HEK293 (cell line): ENCODE results near the gene ABCA1.
"Not testable (repeated sequence)": the region's sequence is repeated elsewhere in the genome, so short reads cannot be mapped to it uniquely, and the experiment has no call there.

Experiments
- CTCF ChIA-PET: fragments of 350-600 bp; formaldehyde crosslinking; extraction: SDS; loops from one replicate; lab custom pipeline; 2021; ENCODE audit warnings: antibody characterized with exemption; lab: Yijun Ruan, JAX
- POLR2A ChIA-PET: fragments of 300-600 bp; formaldehyde crosslinking; extraction: SDS; loops from one replicate; lab custom pipeline; 2020; ENCODE audit warnings: antibody characterized with exemption, inconsistent platforms; lab: Yijun Ruan, JAX
- H3K27ac ChIP-seq: fragments of 200-500 bp; sonication (Bioruptor generic); 2 replicates; pipeline ENCODE4 v1.5.1; 2014; ENCODE audit warnings: low read depth, low read length, control low read depth, inconsistent platforms; ENCODE audit errors: extremely low read depth
- H3K36me3 ChIP-seq, 2 experiments: fragments of 200-500 bp in 1 of 2; sonication (Bioruptor generic) in 1 of 2; 1 replicate in 1 of 2; 2 replicates in 1 of 2; pipeline ENCODE4 v1.5.1; 2014 to 2017; ENCODE audit warnings: inconsistent platforms in 2 of 2, low read length in 2 of 2; ENCODE audit not compliant: control insufficient read depth in 2 of 2, insufficient read depth in 1 of 2
- H3K4me1 ChIP-seq: fragments of 200-500 bp; sonication (Bioruptor generic); 2 replicates; pipeline ENCODE4 v1.5.1; 2014; ENCODE audit warnings: mild to moderate bottlenecking, low read length, inconsistent platforms; ENCODE audit not compliant: control insufficient read depth, insufficient read depth
- H3K4me3 ChIP-seq: 2 replicates; pipeline ENCODE4 v1.5.1; 2011; ENCODE audit warnings: low read depth, mild to moderate bottlenecking, control low read depth, low read length, moderate library complexity
- H3K9me3 ChIP-seq: fragments of 200-500 bp; sonication (Bioruptor generic); 2 replicates; pipeline ENCODE4 v1.5.1; 2014; ENCODE audit warnings: low read depth, low read length, inconsistent platforms; ENCODE audit not compliant: control insufficient read depth, insufficient read depth
- BCL11A ChIP-seq: fragments of 450-650 bp; formaldehyde crosslinking; IDR thresholded peaks from 2 replicates; pipeline ENCODE4 v1.5.1; 2016; ENCODE audit warnings: low read depth, missing biosample characterization, missing genetic modification characterization
- FEZF1 ChIP-seq: fragments of 450-650 bp; formaldehyde crosslinking; IDR thresholded peaks from 2 replicates; pipeline ENCODE4 v1.5.1; 2016; ENCODE audit warnings: missing biosample characterization, missing genetic modification characterization
- GFI1B ChIP-seq: fragments of 450-650 bp; formaldehyde crosslinking; IDR thresholded peaks from 2 replicates; pipeline ENCODE4 v1.5.1; 2016; ENCODE audit warnings: missing biosample characterization, missing genetic modification characterization
- HOXA7 ChIP-seq: sonication (generic); formaldehyde crosslinking; IDR thresholded peaks from 2 replicates; pipeline ENCODE4 v1.8.1; 2022; ENCODE audit warnings: missing genetic modification reagents, borderline replicate concordance
- OVOL3 ChIP-seq: fragments of 450-650 bp; formaldehyde crosslinking; IDR thresholded peaks from 2 replicates; pipeline ENCODE4 v1.5.1; 2016; ENCODE audit warnings: missing biosample characterization, missing genetic modification characterization
- SP3 ChIP-seq: fragments of 450-650 bp; formaldehyde crosslinking; IDR thresholded peaks from 2 replicates; pipeline ENCODE4 v1.5.1; 2016; ENCODE audit warnings: missing biosample characterization, missing genetic modification characterization
- ZEB2 ChIP-seq: fragments of 450-650 bp; formaldehyde crosslinking; IDR thresholded peaks from 2 replicates; pipeline ENCODE4 v1.5.1; 2016; ENCODE audit warnings: missing biosample characterization, missing genetic modification characterization
- ZFP37 ChIP-seq: fragments of 450-650 bp; formaldehyde crosslinking; IDR thresholded peaks from 2 replicates; pipeline ENCODE4 v1.5.1; 2016; ENCODE audit warnings: missing biosample characterization, missing genetic modification characterization
- ZIC2 ChIP-seq: fragments of 450-650 bp; formaldehyde crosslinking; IDR thresholded peaks from 2 replicates; pipeline ENCODE4 v1.5.1; 2016; ENCODE audit warnings: missing biosample characterization, missing genetic modification characterization
- ZNF133 ChIP-seq: fragments of 450-650 bp; formaldehyde crosslinking; IDR thresholded peaks from 2 replicates; pipeline ENCODE4 v1.5.1; 2016; ENCODE audit warnings: missing biosample characterization, missing genetic modification characterization
- ZNF146 ChIP-seq: fragments of 450-650 bp; formaldehyde crosslinking; IDR thresholded peaks from 2 replicates; pipeline ENCODE4 v1.5.1; 2016; ENCODE audit warnings: missing biosample characterization, missing genetic modification characterization
- ZNF202 ChIP-seq: fragments of 450-650 bp; formaldehyde crosslinking; IDR thresholded peaks from 2 replicates; pipeline ENCODE4 v1.5.1; 2016; ENCODE audit warnings: missing biosample characterization, missing genetic modification characterization, borderline replicate concordance
- ZNF239 ChIP-seq: fragments of 450-650 bp; formaldehyde crosslinking; IDR thresholded peaks from 2 replicates; pipeline ENCODE4 v1.5.1; 2016; ENCODE audit warnings: missing biosample characterization, missing genetic modification characterization
- ZNF548 ChIP-seq: fragments of 450-650 bp; formaldehyde crosslinking; IDR thresholded peaks from 2 replicates; pipeline ENCODE4 v1.5.1; 2016; ENCODE audit warnings: missing biosample characterization, missing genetic modification characterization
- ZNF677 ChIP-seq: fragments of 450-650 bp; IDR thresholded peaks from 2 replicates; pipeline ENCODE4 v1.5.0; 2018; ENCODE audit warnings: missing biosample characterization, mild to moderate bottlenecking, missing genetic modification characterization, moderate library complexity
- ZNF777 ChIP-seq: fragments of 450-650 bp; formaldehyde crosslinking; IDR thresholded peaks from 2 replicates; pipeline ENCODE4 v1.5.1; 2017; ENCODE audit warnings: missing biosample characterization, missing genetic modification characterization, borderline replicate concordance
- ZNF792 ChIP-seq: fragments of 450-650 bp; formaldehyde crosslinking; IDR thresholded peaks from 2 replicates; pipeline ENCODE4 v1.5.1; 2016; ENCODE audit warnings: missing biosample characterization, missing genetic modification characterization
- ZSCAN16 ChIP-seq: fragments of 450-650 bp; formaldehyde crosslinking; IDR thresholded peaks from 2 replicates; pipeline ENCODE4 v1.5.1; 2016; ENCODE audit warnings: missing biosample characterization, missing genetic modification characterization
- TF ChIP-seq, protein P1 (sequence below): fragments of 450-650 bp; formaldehyde crosslinking; IDR thresholded peaks from 2 replicates; pipeline ENCODE4 v1.5.1; 2017; ENCODE audit warnings: missing biosample characterization, missing genetic modification characterization
- TF ChIP-seq, protein P2 (sequence below): fragments of 450-650 bp; IDR thresholded peaks from 2 replicates; pipeline ENCODE4 v1.5.1; 2018; ENCODE audit warnings: missing biosample characterization, mild to moderate bottlenecking, missing genetic modification characterization
- TF ChIP-seq, protein P3 (sequence below): fragments of 450-650 bp; formaldehyde crosslinking; IDR thresholded peaks from 2 replicates; pipeline ENCODE4 v1.5.1; 2016; ENCODE audit warnings: missing biosample characterization, missing genetic modification characterization
- TF ChIP-seq, protein P4 (sequence below): fragments of 450-650 bp; IDR thresholded peaks from 2 replicates; pipeline ENCODE4 v1.5.1; 2018; ENCODE audit warnings: missing biosample characterization, missing genetic modification characterization
- TF ChIP-seq, protein P5 (sequence below): fragments of 450-650 bp; formaldehyde crosslinking; IDR thresholded peaks from 2 replicates; pipeline ENCODE4 v1.5.1; 2016; ENCODE audit warnings: missing biosample characterization, missing genetic modification characterization

The ABCA1 gene

DNA sequence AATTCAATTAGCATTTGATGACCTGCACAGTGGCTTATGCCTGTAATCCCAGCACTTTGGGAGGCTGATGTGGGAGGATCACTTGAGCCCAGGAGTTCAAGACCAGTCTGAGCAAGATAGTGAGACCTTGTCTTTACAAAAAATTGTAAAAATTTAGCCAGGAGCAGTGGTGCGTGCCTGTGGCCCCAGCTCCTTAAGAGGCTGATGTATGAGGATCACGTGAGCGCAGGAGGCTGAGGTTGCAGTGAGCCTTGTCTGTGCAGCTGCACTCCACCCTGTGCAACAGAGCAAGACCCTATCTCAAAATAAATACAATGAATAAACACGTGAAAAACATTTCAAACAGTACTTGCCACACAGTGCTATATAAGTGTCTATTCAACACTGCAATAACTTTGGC, 4.2 kb downstream of the ABCA1 start (continued):
- TF ChIP-seq, protein P1, sequence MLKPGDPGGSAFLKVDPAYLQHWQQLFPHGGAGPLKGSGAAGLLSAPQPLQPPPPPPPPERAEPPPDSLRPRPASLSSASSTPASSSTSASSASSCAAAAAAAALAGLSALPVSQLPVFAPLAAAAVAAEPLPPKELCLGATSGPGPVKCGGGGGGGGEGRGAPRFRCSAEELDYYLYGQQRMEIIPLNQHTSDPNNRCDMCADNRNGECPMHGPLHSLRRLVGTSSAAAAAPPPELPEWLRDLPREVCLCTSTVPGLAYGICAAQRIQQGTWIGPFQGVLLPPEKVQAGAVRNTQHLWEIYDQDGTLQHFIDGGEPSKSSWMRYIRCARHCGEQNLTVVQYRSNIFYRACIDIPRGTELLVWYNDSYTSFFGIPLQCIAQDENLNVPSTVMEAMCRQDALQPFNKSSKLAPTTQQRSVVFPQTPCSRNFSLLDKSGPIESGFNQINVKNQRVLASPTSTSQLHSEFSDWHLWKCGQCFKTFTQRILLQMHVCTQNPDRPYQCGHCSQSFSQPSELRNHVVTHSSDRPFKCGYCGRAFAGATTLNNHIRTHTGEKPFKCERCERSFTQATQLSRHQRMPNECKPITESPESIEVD (tag by site-specific recombination), result no peak
- TF ChIP-seq ZNF548 (no peak), ZFP37 (tag by site-specific recombination) (no peak), GFI1B (tag by site-specific recombination) (no peak), ZNF146 (no peak), ZNF792 (tag by site-specific recombination) (no peak), HOXA7 (no peak), FEZF1 (no peak), ZNF677 (tag by site-specific recombination) (no peak)

DNA sequence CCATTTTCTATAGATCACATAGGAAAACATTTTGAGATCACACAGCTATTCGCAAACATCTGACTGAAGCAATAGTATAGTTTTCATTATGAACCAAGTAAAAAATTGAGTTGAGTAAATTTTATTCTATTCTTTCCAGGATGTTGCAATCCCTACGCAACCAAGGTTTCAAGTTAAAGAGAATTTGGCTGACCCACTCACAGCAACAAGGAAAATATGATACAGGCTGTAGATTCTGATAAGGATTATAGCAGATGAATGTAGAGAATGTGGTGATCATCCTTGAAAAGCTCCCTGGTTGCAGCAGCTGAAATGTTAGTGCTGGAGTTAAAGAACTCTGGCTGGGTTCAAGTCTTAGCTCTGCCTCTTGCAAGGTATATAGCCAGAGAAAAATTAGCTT, 4.7 kb downstream of the ABCA1 start:
- ChIA-PET POLR2A (interaction anchor here (0.6 kb wide), 1 partner anchor 127 kb away, joined by 5 read pairs; no protein-coding TSS in a partner anchor), CTCF (interaction anchor here (0.7 to 2.6 kb wide), 5 partner anchors 8 to 240 kb away, joined by 3 to 11 read pairs (median 3); no protein-coding TSS in a partner anchor)
- no peak overlapping the region for H3K4me3 ChIP-seq
- H3K36me3 ChIP-seq, result no peaks in the 10 kb centered on the region
- H3K27ac ChIP-seq, result no peak overlapping the region
- no peaks in the 10 kb centered on the region for H3K4me1 ChIP-seq
- TF ChIP-seq SP3 (tag by site-specific recombination) (no peak), ZNF777 (tag by site-specific recombination) (no peak), BCL11A (tag by site-specific recombination) (no peak), ZEB2 (no peak), OVOL3 (no peak), ZNF239 (tag by site-specific recombination) (no peak), ZIC2 (tag by site-specific recombination) (no peak), ZNF202 (tag by site-specific recombination) (no peak), ZSCAN16 (tag by site-specific recombination) (no peak), ZNF133 (tag by site-specific recombination) (no peak)
- TF ChIP-seq, protein P2, sequence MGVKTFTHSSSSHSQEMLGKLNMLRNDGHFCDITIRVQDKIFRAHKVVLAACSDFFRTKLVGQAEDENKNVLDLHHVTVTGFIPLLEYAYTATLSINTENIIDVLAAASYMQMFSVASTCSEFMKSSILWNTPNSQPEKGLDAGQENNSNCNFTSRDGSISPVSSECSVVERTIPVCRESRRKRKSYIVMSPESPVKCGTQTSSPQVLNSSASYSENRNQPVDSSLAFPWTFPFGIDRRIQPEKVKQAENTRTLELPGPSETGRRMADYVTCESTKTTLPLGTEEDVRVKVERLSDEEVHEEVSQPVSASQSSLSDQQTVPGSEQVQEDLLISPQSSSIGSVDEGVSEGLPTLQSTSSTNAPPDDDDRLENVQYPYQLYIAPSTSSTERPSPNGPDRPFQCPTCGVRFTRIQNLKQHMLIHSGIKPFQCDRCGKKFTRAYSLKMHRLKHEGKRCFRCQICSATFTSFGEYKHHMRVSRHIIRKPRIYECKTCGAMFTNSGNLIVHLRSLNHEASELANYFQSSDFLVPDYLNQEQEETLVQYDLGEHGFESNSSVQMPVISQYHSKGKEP (tag by site-specific recombination), result no peak
- TF ChIP-seq, protein P3, sequence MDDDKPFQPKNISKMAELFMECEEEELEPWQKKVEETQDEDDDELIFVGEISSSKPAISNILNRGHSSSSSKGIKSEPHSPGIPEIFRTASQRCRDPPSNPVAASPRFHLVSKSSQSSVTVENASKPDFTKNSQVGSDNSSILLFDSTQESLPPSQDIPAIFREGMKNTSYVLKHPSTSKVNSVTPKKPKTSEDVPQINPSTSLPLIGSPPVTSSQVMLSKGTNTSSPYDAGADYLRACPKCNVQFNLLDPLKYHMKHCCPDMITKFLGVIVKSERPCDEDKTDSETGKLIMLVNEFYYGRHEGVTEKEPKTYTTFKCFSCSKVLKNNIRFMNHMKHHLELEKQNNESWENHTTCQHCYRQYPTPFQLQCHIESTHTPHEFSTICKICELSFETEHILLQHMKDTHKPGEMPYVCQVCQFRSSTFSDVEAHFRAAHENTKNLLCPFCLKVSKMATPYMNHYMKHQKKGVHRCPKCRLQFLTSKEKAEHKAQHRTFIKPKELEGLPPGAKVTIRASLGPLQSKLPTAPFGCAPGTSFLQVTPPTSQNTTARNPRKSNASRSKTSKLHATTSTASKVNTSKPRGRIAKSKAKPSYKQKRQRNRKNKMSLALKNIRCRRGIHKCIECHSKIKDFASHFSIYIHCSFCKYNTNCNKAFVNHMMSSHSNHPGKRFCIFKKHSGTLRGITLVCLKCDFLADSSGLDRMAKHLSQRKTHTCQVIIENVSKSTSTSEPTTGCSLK, result no peak
- TF ChIP-seq, protein P4, sequence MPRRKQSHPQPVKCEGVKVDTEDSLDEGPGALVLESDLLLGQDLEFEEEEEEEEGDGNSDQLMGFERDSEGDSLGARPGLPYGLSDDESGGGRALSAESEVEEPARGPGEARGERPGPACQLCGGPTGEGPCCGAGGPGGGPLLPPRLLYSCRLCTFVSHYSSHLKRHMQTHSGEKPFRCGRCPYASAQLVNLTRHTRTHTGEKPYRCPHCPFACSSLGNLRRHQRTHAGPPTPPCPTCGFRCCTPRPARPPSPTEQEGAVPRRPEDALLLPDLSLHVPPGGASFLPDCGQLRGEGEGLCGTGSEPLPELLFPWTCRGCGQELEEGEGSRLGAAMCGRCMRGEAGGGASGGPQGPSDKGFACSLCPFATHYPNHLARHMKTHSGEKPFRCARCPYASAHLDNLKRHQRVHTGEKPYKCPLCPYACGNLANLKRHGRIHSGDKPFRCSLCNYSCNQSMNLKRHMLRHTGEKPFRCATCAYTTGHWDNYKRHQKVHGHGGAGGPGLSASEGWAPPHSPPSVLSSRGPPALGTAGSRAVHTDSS (tag by site-specific recombination), result no peak
- TF ChIP-seq, protein P5, sequence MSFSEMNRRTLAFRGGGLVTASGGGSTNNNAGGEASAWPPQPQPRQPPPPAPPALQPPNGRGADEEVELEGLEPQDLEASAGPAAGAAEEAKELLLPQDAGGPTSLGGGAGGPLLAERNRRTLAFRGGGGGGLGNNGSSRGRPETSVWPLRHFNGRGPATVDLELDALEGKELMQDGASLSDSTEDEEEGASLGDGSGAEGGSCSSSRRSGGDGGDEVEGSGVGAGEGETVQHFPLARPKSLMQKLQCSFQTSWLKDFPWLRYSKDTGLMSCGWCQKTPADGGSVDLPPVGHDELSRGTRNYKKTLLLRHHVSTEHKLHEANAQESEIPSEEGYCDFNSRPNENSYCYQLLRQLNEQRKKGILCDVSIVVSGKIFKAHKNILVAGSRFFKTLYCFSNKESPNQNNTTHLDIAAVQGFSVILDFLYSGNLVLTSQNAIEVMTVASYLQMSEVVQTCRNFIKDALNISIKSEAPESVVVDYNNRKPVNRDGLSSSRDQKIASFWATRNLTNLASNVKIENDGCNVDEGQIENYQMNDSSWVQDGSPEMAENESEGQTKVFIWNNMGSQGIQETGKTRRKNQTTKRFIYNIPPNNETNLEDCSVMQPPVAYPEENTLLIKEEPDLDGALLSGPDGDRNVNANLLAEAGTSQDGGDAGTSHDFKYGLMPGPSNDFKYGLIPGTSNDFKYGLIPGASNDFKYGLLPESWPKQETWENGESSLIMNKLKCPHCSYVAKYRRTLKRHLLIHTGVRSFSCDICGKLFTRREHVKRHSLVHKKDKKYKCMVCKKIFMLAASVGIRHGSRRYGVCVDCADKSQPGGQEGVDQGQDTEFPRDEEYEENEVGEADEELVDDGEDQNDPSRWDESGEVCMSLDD (tag by site-specific recombination), result no peak
- TF ChIP-seq, all 188 proteins: peak for 0
- H3K9me3 ChIP-seq, result no peaks in the 10 kb centered on the region

DNA sequence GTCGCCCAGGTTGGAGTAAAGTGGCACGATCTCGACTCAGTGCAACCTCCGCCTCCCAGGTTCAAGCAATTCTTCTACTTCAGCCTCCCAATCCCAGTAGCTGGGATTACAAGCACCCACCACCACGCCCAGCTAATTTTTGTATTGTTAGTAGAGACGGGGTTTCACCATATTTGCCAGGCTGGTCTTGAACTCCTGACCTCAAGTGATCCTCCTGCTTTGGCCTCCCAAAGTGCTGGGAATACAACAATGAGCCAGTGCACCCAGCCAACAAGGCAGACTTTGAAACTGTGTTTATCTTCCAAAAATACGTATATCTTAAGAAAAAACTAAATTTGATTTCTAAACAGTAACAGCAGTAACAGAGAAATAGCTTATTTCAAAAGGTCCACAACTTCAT, 5.2 kb downstream of the ABCA1 start:
- ChIA-PET POLR2A (interaction anchor here (0.6 kb wide), 1 partner anchor 127 kb away, joined by 5 read pairs; no protein-coding TSS in a partner anchor), CTCF (interaction anchor here (0.7 to 2.6 kb wide), 3 partner anchors 29 to 240 kb away, joined by 3 to 11 read pairs (median 5); no protein-coding TSS in a partner anchor)
- not testable (repeated sequence) for H3K27ac ChIP-seq, H3K4me3 ChIP-seq, H3K9me3 ChIP-seq, H3K36me3 ChIP-seq, H3K4me1 ChIP-seq
